Endometrium (tissue), 2 donors: ENCODE data around the gene ST7.
"Not testable (repeated sequence)": the region's sequence is repeated elsewhere in the genome, so short reads cannot be mapped to it uniquely, and the experiment has no call there.

Source experiments
- FAIRE-seq: peaks from 2 replicates; lab custom pipeline; 2012; peaks lifted over from hg19 to GRCh38; lab: Jason Lieb, UNC
- donor health status: control.
- donor health status: control.

The ST7 gene

GRCh38 chr7:116950889-116951351 lies 2.4 kb upstream of the ST7 start:
- FAIRE-seq: no peak

GRCh38 chr7:116951366-116952292 lies 1.7 kb upstream of the ST7 start:
- no peak for FAIRE-seq

GRCh38 chr7:116952635-116953371 lies 498 bp upstream of the ST7 start:
- peak; percentile 80 for FAIRE-seq

- FAIRE-seq: no peak
These were observed 871 bp downstream of the ST7 start for GRCh38 chr7:116953906-116954838.

GRCh38 chr7:116955340-116955739 lies 2.0 kb downstream of the ST7 start:
- no peak for FAIRE-seq

GRCh38 chr7:116955801-116956476 lies 2.6 kb downstream of the ST7 start:
- FAIRE-seq: no peak

GRCh38 chr7:116956477-116956804 lies 3.1 kb downstream of the ST7 start:
- FAIRE-seq: no peak

GRCh38 chr7:116957874-116958273 lies 4.6 kb downstream of the ST7 start:
- FAIRE-seq: no peak

GRCh38 chr7:116961966-116962673 lies 8.8 kb downstream of the ST7 start:
- not testable (repeated sequence) for FAIRE-seq

GRCh38 chr7:116963234-116963633 lies 9.9 kb downstream of the ST7 start:
- no peak for FAIRE-seq

- no peak for FAIRE-seq
These were observed 13.3 kb downstream of the ST7 start for GRCh38 chr7:116966601-116967000.

- FAIRE-seq: no peak
These were observed 14.1 kb downstream of the ST7 start for GRCh38 chr7:116967254-116967922.

- no peak for FAIRE-seq
These were observed 14.7 kb downstream of the ST7 start for GRCh38 chr7:116967983-116968382.

- no peak for FAIRE-seq
These were observed 15.3 kb downstream of the ST7 start for GRCh38 chr7:116968631-116969030.

GRCh38 chr7:116969371-116969902 lies 16.1 kb downstream of the ST7 start:
- no peak for FAIRE-seq

- no peak for FAIRE-seq
These were observed 17.1 kb downstream of the ST7 start for GRCh38 chr7:116970238-116970910.

- not testable (repeated sequence) for FAIRE-seq
These were observed 17.9 kb downstream of the ST7 start for GRCh38 chr7:116971153-116971552.

GRCh38 chr7:116971869-116972268 lies 18.6 kb downstream of the ST7 start:
- FAIRE-seq: no peak

- not testable (repeated sequence) for FAIRE-seq
These were observed 21.7 kb downstream of the ST7 start for GRCh38 chr7:116975024-116975423.
